ENCODE measurements around the gene PCDH9.
A peak's percentile ranks its signal among the peaks of the same experiment; 100 is the strongest.

PCDH9 gene

GRCh38 chr13:66557357-66557756 is 672.8 kb downstream of the PCDH9 start:
- TF ChIP-seq CTCF (IDR thresholded peaks at IDR 0.05; ENCODE audit: low read depth, low read length): no peak
- in situ Hi-C loops (cut with HindIII; ENCODE audit: low sequenced_read_pairs): no loop called here
- no peak for DNase-seq (ENCODE audit: low read depth, low spot score)
- no peak overlapping the region for H3K4me3 ChIP-seq (ENCODE audit: low read depth, low read length)

- TF ChIP-seq CTCF (IDR thresholded peaks at IDR 0.05; ENCODE audit: low read depth, low read length): no peak
- no peak overlapping the region for H3K4me3 ChIP-seq (ENCODE audit: low read depth, low read length)
- no peak for DNase-seq (ENCODE audit: low read depth, low spot score)
- in situ Hi-C loops (cut with HindIII; ENCODE audit: low sequenced_read_pairs): no loop called here
These were observed 673.8 kb downstream of the PCDH9 start for GRCh38 chr13:66556306-66556705.

GRCh38 chr13:66553391-66553790 is 676.7 kb downstream of the PCDH9 start:
- in situ Hi-C loops (cut with HindIII; ENCODE audit: low sequenced_read_pairs): no loop called here
- DNase-seq (ENCODE audit: low read depth, low spot score): no peak
- TF ChIP-seq CTCF (IDR thresholded peaks at IDR 0.05; ENCODE audit: low read depth, low read length): no peak
- H3K4me3 ChIP-seq (ENCODE audit: low read depth, low read length): no peak overlapping the region

- H3K4me3 ChIP-seq (ENCODE audit: low read depth, low read length): no peak overlapping the region
- no peak for DNase-seq (ENCODE audit: low read depth, low spot score)
- in situ Hi-C loops (cut with HindIII; ENCODE audit: low sequenced_read_pairs): no loop called here
- TF ChIP-seq CTCF (IDR thresholded peaks at IDR 0.05; ENCODE audit: low read depth, low read length): no peak
These were observed 679.0 kb downstream of the PCDH9 start for GRCh38 chr13:66551128-66551527.

GRCh38 chr13:66547685-66548084 is 682.5 kb downstream of the PCDH9 start:
- no peak for DNase-seq (ENCODE audit: low read depth, low spot score)
- no peak overlapping the region for H3K4me3 ChIP-seq (ENCODE audit: low read depth, low read length)
- no peak for TF ChIP-seq CTCF (IDR thresholded peaks at IDR 0.05; ENCODE audit: low read depth, low read length)
- in situ Hi-C loops (cut with HindIII; ENCODE audit: low sequenced_read_pairs): no loop called here

- no peak overlapping the region for H3K4me3 ChIP-seq (ENCODE audit: low read depth, low read length)
- peak; percentile 53 for DNase-seq (ENCODE audit: low read depth, low spot score)
- TF ChIP-seq CTCF (IDR thresholded peaks at IDR 0.05; ENCODE audit: low read depth, low read length): no peak
- in situ Hi-C loops (cut with HindIII; ENCODE audit: low sequenced_read_pairs): no loop called here
These were observed 683.4 kb downstream of the PCDH9 start for GRCh38 chr13:66546534-66547379.

All from astrocyte of the spinal cord (primary cell).